Measurements from ENCODE around the gene SLC16A10.
"Not testable (repeated sequence)": the region's sequence is repeated elsewhere in the genome, so short reads cannot be mapped to it uniquely, and the experiment has no call there.

DNA sequence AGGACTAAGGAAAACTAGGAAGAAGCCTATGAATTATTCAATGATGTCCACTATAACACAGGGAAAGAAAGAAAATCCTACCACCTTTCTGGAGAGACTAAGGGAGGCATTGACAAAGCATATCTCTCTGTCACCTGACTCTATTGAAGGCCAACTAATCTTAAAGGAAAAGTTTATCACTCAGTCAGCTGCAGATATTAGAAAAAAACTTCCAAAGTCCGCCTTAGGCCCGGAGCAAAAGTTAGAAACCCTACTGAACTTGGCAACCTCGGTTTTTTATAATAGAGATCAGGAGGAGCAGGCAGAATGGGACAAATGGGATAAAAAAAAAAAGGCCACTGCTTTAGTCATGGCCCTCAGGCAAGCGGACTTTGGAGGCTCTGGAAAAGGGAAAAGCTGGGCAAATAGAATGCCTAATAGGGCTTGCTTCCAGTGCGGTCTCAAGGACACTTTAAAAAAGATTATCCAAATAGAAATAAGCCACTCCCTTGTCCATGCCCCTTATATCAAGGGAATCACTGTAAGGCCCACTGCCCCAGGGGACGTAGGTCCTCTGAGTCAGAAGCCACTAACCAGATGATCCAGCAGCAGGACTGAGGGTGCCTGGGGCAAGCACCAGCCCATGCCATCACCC is 47.0 kb downstream of the SLC16A10 start:
- TF ChIP-seq, protein P1, sequence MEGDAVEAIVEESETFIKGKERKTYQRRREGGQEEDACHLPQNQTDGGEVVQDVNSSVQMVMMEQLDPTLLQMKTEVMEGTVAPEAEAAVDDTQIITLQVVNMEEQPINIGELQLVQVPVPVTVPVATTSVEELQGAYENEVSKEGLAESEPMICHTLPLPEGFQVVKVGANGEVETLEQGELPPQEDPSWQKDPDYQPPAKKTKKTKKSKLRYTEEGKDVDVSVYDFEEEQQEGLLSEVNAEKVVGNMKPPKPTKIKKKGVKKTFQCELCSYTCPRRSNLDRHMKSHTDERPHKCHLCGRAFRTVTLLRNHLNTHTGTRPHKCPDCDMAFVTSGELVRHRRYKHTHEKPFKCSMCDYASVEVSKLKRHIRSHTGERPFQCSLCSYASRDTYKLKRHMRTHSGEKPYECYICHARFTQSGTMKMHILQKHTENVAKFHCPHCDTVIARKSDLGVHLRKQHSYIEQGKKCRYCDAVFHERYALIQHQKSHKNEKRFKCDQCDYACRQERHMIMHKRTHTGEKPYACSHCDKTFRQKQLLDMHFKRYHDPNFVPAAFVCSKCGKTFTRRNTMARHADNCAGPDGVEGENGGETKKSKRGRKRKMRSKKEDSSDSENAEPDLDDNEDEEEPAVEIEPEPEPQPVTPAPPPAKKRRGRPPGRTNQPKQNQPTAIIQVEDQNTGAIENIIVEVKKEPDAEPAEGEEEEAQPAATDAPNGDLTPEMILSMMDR (IDR thresholded peaks at IDR 0.05): not testable (repeated sequence)
- TF ChIP-seq POLR2AphosphoS5, POLR2A, EP300 (IDR thresholded peaks at IDR 0.05): not testable (repeated sequence)

All from upper lobe of left lung (tissue), 4 donors.